ENCODE results near the gene RANBP9. TPM values are rescaled to one million over a fixed set of nuclear protein-coding genes. Genes with fewer than 3 reads are reported as not detected.
A peak's percentile ranks its signal among the peaks of the same experiment; 100 is the strongest.

The RANBP9 gene
- total RNA-seq, 1 donor from 2014 or later = 55.4 TPM

DNA sequence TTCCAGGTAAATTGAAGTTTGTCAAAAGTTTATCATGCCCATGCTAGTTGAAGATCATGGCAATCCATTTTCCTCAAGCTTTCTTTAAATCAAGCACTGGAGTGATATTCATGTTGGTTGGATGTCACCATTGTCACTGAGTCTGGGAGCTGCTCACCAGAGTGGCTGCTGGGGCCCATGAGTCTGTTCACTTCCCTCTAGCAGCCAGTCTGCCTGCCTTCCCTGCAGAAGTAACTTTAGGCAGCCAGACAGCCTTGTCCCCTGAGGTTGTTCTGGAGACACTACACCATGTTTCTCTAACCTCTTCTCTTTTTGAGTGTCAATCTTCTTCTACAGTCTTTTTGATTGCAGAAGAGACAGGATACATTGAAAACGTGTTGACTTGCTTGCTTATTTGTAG lies 131.7 kb downstream of the RANBP9 start:
- peaks cover 5% of the 10 kb centered on the region for H3K9me3 Mint-ChIP-seq (ENCODE audit: unreplicated experiment)
- no peaks in the 10 kb centered on the region for H3K27me3 Mint-ChIP-seq (ENCODE audit: unreplicated experiment)
- no peak for DNase-seq (ENCODE audit: extremely low spot score, unreplicated experiment)
- peaks cover 24% of the 10 kb centered on the region for H3K36me3 Mint-ChIP-seq (ENCODE audit: unreplicated experiment)
- no peak overlapping the region for H3K27ac Mint-ChIP-seq (ENCODE audit: unreplicated experiment)
- H3K4me3 Mint-ChIP-seq (ENCODE audit: unreplicated experiment) = no peak overlapping the region
- H3K4me1 Mint-ChIP-seq (ENCODE audit: unreplicated experiment) = peaks cover 6% of the 10 kb centered on the region
- TF ChIP-seq CTCF (IDR thresholded peaks at IDR 0.05) = no peak

GRCh38 chr6:13577926-13578325 lies 133.7 kb downstream of the RANBP9 start:
- no peak for DNase-seq (ENCODE audit: extremely low spot score, unreplicated experiment)
- Mint-ChIP-seq H3K4me3 (ENCODE audit: unreplicated experiment) (no peak overlapping the region), H3K4me1 (ENCODE audit: unreplicated experiment) (peaks cover 16% of the 10 kb centered on the region), H3K27me3 (ENCODE audit: unreplicated experiment) (no peaks in the 10 kb centered on the region), H3K36me3 (ENCODE audit: unreplicated experiment) (peaks cover 15% of the 10 kb centered on the region), H3K9me3 (ENCODE audit: unreplicated experiment) (peaks cover 5% of the 10 kb centered on the region), H3K27ac (ENCODE audit: unreplicated experiment) (no peak overlapping the region)
- TF ChIP-seq CTCF (IDR thresholded peaks at IDR 0.05) = no peak

- peaks cover 2% of the 10 kb centered on the region for H3K27me3 Mint-ChIP-seq (ENCODE audit: unreplicated experiment)
- no peak for DNase-seq (ENCODE audit: extremely low spot score, unreplicated experiment)
- TF ChIP-seq CTCF (IDR thresholded peaks at IDR 0.05) = no peak
- H3K27ac Mint-ChIP-seq (ENCODE audit: unreplicated experiment) = no peak overlapping the region
- H3K4me1 Mint-ChIP-seq (ENCODE audit: unreplicated experiment) = peaks cover 18% of the 10 kb centered on the region
- no peak overlapping the region for H3K4me3 Mint-ChIP-seq (ENCODE audit: unreplicated experiment)
- peaks cover 13% of the 10 kb centered on the region for H3K36me3 Mint-ChIP-seq (ENCODE audit: unreplicated experiment)
- peaks cover 5% of the 10 kb centered on the region for H3K9me3 Mint-ChIP-seq (ENCODE audit: unreplicated experiment)
These were observed 135.6 kb downstream of the RANBP9 start for GRCh38 chr6:13576017-13576416.

DNA sequence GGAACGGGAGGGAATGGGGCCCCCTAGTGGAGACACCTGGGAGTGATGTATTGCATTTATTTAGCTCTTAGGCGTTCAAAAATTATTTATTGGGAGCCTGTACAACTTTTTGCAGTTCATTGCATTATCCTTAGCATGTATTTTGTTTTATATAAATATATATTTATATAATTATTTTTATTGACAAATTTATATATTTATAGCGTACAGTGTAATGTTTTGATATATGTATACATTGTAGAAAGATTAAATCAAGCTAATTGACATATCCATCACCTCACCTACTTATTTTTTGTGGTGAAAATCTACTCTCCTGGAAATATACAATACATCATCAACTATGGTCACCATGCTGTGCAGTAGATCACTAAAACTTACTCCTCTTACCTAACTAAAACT lies 136.3 kb downstream of the RANBP9 start:
- Mint-ChIP-seq H3K27me3 (ENCODE audit: unreplicated experiment) (peaks cover 2% of the 10 kb centered on the region), H3K4me1 (ENCODE audit: unreplicated experiment) (peaks cover 18% of the 10 kb centered on the region), H3K4me3 (ENCODE audit: unreplicated experiment) (peak overlapping the region; percentile 99), H3K27ac (ENCODE audit: unreplicated experiment) (peak overlapping the region; percentile 98), H3K9me3 (ENCODE audit: unreplicated experiment) (peaks cover 5% of the 10 kb centered on the region), H3K36me3 (ENCODE audit: unreplicated experiment) (peaks cover 7% of the 10 kb centered on the region)
- TF ChIP-seq CTCF (IDR thresholded peaks at IDR 0.05) = peak; percentile 91
- DNase-seq (ENCODE audit: extremely low spot score, unreplicated experiment) = no peak

DNA sequence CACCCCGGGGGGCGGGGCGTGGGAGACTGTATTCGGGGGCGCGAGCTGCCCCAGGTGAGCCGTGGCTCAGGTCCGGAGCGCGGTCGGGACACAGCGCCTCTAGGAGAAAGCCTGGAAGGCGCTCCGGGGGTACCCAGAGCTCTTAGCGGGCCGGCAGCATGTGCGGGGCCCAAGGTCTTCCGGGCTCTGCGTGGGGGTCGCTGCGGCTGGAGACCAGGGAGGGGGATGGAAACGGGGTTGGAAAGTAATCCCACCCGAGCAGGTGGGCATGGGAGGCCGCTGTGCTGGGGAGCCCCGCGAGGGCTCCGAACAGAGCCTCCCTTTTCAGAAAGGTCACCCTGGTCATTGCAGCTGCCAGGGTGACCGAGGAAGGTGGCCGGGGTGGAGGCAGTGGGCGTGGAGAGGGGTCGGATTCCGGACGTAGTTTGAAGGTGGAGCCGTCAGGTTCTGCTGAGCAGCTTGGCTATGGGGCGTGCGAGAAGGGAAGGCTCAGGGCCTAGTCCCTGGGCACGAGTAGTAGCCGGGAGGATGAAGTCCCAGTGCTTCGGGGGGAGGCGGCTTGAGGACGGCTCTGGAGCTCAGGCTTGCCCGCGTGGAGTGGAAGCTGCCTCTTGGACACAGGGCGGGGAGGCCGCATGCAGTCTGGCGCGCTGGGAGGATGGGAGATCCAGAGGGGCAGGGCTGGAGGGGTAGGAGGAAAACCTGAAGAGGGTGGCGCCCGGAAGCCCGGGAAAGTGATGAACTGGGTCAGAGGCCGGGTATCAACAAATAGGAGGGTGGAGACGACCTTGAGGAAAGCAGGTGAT lies 136.9 kb downstream of the RANBP9 start, which contains the start of gene SIRT5:
Gene SIRT5 (plus strand): TSS at position 31 of the 806 bp plus-strand sequence. CDS start 9,510 bp downstream, outside the sequence.
- peaks cover 6% of the 10 kb centered on the region for H3K36me3 Mint-ChIP-seq (ENCODE audit: unreplicated experiment)
- peak within 1 kb of the TSS; percentile 99 for H3K4me3 Mint-ChIP-seq (ENCODE audit: unreplicated experiment)
- H3K27me3 Mint-ChIP-seq (ENCODE audit: unreplicated experiment) = peaks cover 5% of the 10 kb centered on the region
- DNase-seq (ENCODE audit: extremely low spot score, unreplicated experiment) = peak; percentile 93
- peaks cover 18% of the 10 kb centered on the region for H3K4me1 Mint-ChIP-seq (ENCODE audit: unreplicated experiment)
- TF ChIP-seq CTCF (IDR thresholded peaks at IDR 0.05) = no peak
- peaks cover 5% of the 10 kb centered on the region for H3K9me3 Mint-ChIP-seq (ENCODE audit: unreplicated experiment)
- H3K27ac Mint-ChIP-seq (ENCODE audit: unreplicated experiment) = peak within 1 kb of the TSS; percentile 98

Measured in osteocyte (in vitro differentiated cells).